ENCODE data around the gene AP4M1. TPM values are rescaled to one million over a fixed set of nuclear protein-coding genes. Genes with fewer than 3 reads are reported as not detected.

The AP4M1 gene
- total RNA-seq, 4 donors from 2014 or later: 16.5 to 86.0 (median 54.9) TPM

GRCh38 chr7:100156331-100157068, 55.1 kb downstream of the AP4M1 start:
- no peak for DNase-seq
- peaks cover 24 to 71% (median 51%) of the 10 kb centered on the region in 4 donors for H3K4me1 ChIP-seq
- intact Hi-C loops (cut with DNase I; ENCODE audit: low total_unique reads) (no loop called here), in situ Hi-C loops (cut with MboI; ENCODE audit: low pct_ligation_motif_present in 1 of 4, low pct_unique_long_range_greater_than_20kb in 1 of 4, low sequenced_read_pairs in 3 of 4) (no loop called here)
- H3K27me3 ChIP-seq: no peaks in the 10 kb centered on the region
- H3K27ac ChIP-seq: peak overlapping the region; percentile 89 to 91 (median 90)
- H3K36me3 ChIP-seq: peaks cover 0 to 6% (median 0%) of the 10 kb centered on the region in 4 donors
- WGBS, 2 donors (ENCODE audit: low coverage in 1 of 2): 80 to 92% methylated on average over 12 to 16 of the region's 16 CpGs
- no peaks in the 10 kb centered on the region for H3K9me3 ChIP-seq
- TF ChIP-seq POLR2A (IDR thresholded peaks at IDR 0.05) (no peak), POLR2AphosphoS5 (IDR thresholded peaks at IDR 0.05) (no peak), EP300 (IDR thresholded peaks at IDR 0.05; ENCODE audit: low read depth) (no peak)
- TF ChIP-seq, protein P1, sequence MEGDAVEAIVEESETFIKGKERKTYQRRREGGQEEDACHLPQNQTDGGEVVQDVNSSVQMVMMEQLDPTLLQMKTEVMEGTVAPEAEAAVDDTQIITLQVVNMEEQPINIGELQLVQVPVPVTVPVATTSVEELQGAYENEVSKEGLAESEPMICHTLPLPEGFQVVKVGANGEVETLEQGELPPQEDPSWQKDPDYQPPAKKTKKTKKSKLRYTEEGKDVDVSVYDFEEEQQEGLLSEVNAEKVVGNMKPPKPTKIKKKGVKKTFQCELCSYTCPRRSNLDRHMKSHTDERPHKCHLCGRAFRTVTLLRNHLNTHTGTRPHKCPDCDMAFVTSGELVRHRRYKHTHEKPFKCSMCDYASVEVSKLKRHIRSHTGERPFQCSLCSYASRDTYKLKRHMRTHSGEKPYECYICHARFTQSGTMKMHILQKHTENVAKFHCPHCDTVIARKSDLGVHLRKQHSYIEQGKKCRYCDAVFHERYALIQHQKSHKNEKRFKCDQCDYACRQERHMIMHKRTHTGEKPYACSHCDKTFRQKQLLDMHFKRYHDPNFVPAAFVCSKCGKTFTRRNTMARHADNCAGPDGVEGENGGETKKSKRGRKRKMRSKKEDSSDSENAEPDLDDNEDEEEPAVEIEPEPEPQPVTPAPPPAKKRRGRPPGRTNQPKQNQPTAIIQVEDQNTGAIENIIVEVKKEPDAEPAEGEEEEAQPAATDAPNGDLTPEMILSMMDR (IDR thresholded peaks at IDR 0.05): no peak
- H3K4me3 ChIP-seq: no peak overlapping the region

GRCh38 chr7:100157069-100157333, 55.6 kb downstream of the AP4M1 start:
- in situ Hi-C loops (cut with MboI; ENCODE audit: low pct_ligation_motif_present in 1 of 4, low pct_unique_long_range_greater_than_20kb in 1 of 4, low sequenced_read_pairs in 3 of 4) (no loop called here), intact Hi-C loops (cut with DNase I; ENCODE audit: low total_unique reads) (no loop called here)
- no peak for TF ChIP-seq POLR2AphosphoS5 (IDR thresholded peaks at IDR 0.05)
- TF ChIP-seq POLR2A (IDR thresholded peaks at IDR 0.05): no peak
- TF ChIP-seq EP300 (IDR thresholded peaks at IDR 0.05; ENCODE audit: low read depth): no peak
- TF ChIP-seq, protein P1 (IDR thresholded peaks at IDR 0.05): no peak
- WGBS, 2 donors (ENCODE audit: low coverage in 1 of 2): 71% methylated on average over 4 of the region's 5 CpGs; no CpG with 5 or more reads in 1 of the 2 donors
- H3K36me3 ChIP-seq: peaks cover 0 to 6% (median 0%) of the 10 kb centered on the region in 4 donors
- DNase-seq: no peak
- peak overlapping the region; percentile 79 to 91 (median 90) for H3K27ac ChIP-seq
- no peaks in the 10 kb centered on the region for H3K27me3 ChIP-seq
- H3K9me3 ChIP-seq: no peaks in the 10 kb centered on the region
- peak overlapping the region in 1 of 4 donors; percentile 92 for H3K4me3 ChIP-seq
- peaks cover 24 to 66% (median 51%) of the 10 kb centered on the region in 4 donors for H3K4me1 ChIP-seq

- Histone ChIP-seq H3K4me3 (peak overlapping the region; percentile 36 to 92 (median 74)), H3K27ac (peak overlapping the region; percentile 79 to 91 (median 90)), H3K27me3 (no peaks in the 10 kb centered on the region), H3K36me3 (peaks cover 0 to 6% (median 0%) of the 10 kb centered on the region in 4 donors), H3K9me3 (no peaks in the 10 kb centered on the region), H3K4me1 (peaks cover 24 to 62% (median 51%) of the 10 kb centered on the region in 4 donors)
- peak; percentile 58 for DNase-seq
- in situ Hi-C loops (cut with MboI; ENCODE audit: low pct_ligation_motif_present in 1 of 4, low pct_unique_long_range_greater_than_20kb in 1 of 4, low sequenced_read_pairs in 3 of 4): no loop called here
- no peak for TF ChIP-seq POLR2AphosphoS5 (IDR thresholded peaks at IDR 0.05)
- TF ChIP-seq, protein P1 (IDR thresholded peaks at IDR 0.05): peak in 2 of 5 experiments; percentile 4 to 9
- no peak for TF ChIP-seq POLR2A (IDR thresholded peaks at IDR 0.05)
- no peak for TF ChIP-seq EP300 (IDR thresholded peaks at IDR 0.05; ENCODE audit: low read depth)
- WGBS, 2 donors (ENCODE audit: low coverage in 1 of 2): 39 to 59% methylated on average over 5 to 17 of the region's 32 CpGs
- intact Hi-C loops (cut with DNase I; ENCODE audit: low total_unique reads): loop anchor here (1.0 kb wide), 1 partner anchor 45 kb away; no protein-coding TSS in a partner anchor
These were observed 56.1 kb downstream of the AP4M1 start for GRCh38 chr7:100157334-100158228.

Small RNA genes lying within 50 kb of the gene (small RNA-seq; reads per million reads assigned to genes)
- gene MIR106B: 24.8 to 120 (median 85.1) reads per million in 4 donors
- 509 to 1,826 (median 1,198) reads per million in 4 donors for gene MIR25
- gene MIR93: 107 to 467 (median 227) reads per million in 4 donors

Other genes starting within 250 kb of the AP4M1 start
- not detected for gene OR2AE1, start 224.6 kb upstream of the AP4M1 start, total RNA-seq
- gene TRIM4, start 182.1 kb upstream of the AP4M1 start, total RNA-seq: 10 to 100 TPM; 20.9 to 43.3 (median 39.6) TPM
- gene GJC3, start 172.0 kb upstream of the AP4M1 start, total RNA-seq: not detected
- gene AZGP1, start 125.6 kb upstream of the AP4M1 start, total RNA-seq: 10 to 100 TPM in 1 of 4 donors, 1 to 10 TPM in 1, not detected in 2; 3.2 to 17.1 TPM
- 10 to 100 TPM; 63.1 to 97.5 (median 84.5) TPM for gene ZKSCAN1, start 86.0 kb upstream of the AP4M1 start, total RNA-seq
- gene ZSCAN21, start 51.9 kb upstream of the AP4M1 start, total RNA-seq: 10 to 100 TPM in 2 of 4 donors, 1 to 10 TPM in 1, under 1 TPM in 1; 0.75 to 28.7 (median 10.0) TPM
- 10 to 100 TPM; 37.4 to 42.7 (median 41.0) TPM for gene ZNF3, start 19.9 kb upstream of the AP4M1 start, total RNA-seq
- gene COPS6, start 12.7 kb upstream of the AP4M1 start, total RNA-seq: 10 to 100 TPM; 18.3 to 61.3 (median 44.5) TPM
- 10 to 100 TPM; 30.3 to 72.6 (median 38.7) TPM for gene MCM7, start 246 bp upstream of the AP4M1 start, total RNA-seq
- 100 to 1,000 TPM in 1 of 4 donors, 10 to 100 TPM in 3; 18.0 to 581 (median 43.9) TPM for gene TAF6, start 17.7 kb downstream of the AP4M1 start, total RNA-seq
- gene CNPY4, start 18.0 kb downstream of the AP4M1 start, total RNA-seq: 1 to 10 TPM; 4.9 to 9.4 (median 7.0) TPM
- 1 to 10 TPM in 2 of 4 donors, not detected in 2; 4.4 to 5.6 TPM for gene MBLAC1, start 25.3 kb downstream of the AP4M1 start, total RNA-seq
- gene LAMTOR4, start 47.3 kb downstream of the AP4M1 start, total RNA-seq: 100 to 1,000 TPM; 105 to 403 (median 256) TPM
- 100 to 1,000 TPM in 1 of 4 donors, 10 to 100 TPM in 3; 43.5 to 111 (median 51.2) TPM for gene TRAPPC14, start 57.1 kb downstream of the AP4M1 start, total RNA-seq
- 1 to 10 TPM in 3 of 4 donors, not detected in 1; 2.0 to 5.1 (median 3.8) TPM for gene GAL3ST4, start 67.0 kb downstream of the AP4M1 start, total RNA-seq
- gene GPC2, start 75.7 kb downstream of the AP4M1 start, total RNA-seq: 10 to 100 TPM in 2 of 4 donors, 1 to 10 TPM in 1, not detected in 1; 3.5 to 17.2 (median 12.5) TPM
- 1 to 10 TPM in 2 of 4 donors, under 1 TPM in 1, not detected in 1; 0.96 to 9.4 (median 2.2) TPM for gene STAG3, start 76.3 kb downstream of the AP4M1 start, total RNA-seq
- 1 to 10 TPM in 2 of 4 donors, not detected in 2; 2.2 to 4.3 TPM for gene PVRIG, start 118.3 kb downstream of the AP4M1 start, total RNA-seq
- gene SPDYE3, start 206.1 kb downstream of the AP4M1 start, total RNA-seq: not detected